ENCODE data around the gene ERCC1. TPM values are rescaled to one million over a fixed set of nuclear protein-coding genes. Genes with fewer than 3 reads are reported as not detected.

ERCC1 gene
- total RNA-seq, 2 experiments from 2014 or later, result 50.0 to 53.2 TPM

Other genes starting within 250 kb of the ERCC1 start
- 10 to 100 TPM; 19.8 to 22.9 TPM for gene TRAPPC6A, start 245.7 kb downstream of the ERCC1 start, total RNA-seq
- 10 to 100 TPM; 10.5 to 13.3 TPM for gene BLOC1S3, start 245.1 kb downstream of the ERCC1 start, total RNA-seq
- not detected for gene EXOC3L2, start 178.5 kb downstream of the ERCC1 start, total RNA-seq
- 10 to 100 TPM; 12.6 to 14.9 TPM for gene MARK4, start 172.6 kb downstream of the ERCC1 start, total RNA-seq
- gene CKM, start 101.0 kb downstream of the ERCC1 start, total RNA-seq, result not detected
- not detected for gene KLC3, start 83.2 kb downstream of the ERCC1 start, total RNA-seq
- gene ERCC2, start 53.3 kb downstream of the ERCC1 start, total RNA-seq, result 10 to 100 TPM; 25.5 to 29.1 TPM
- 1 to 10 TPM; 3.6 to 4.7 TPM for gene PPP1R13L, start 18.8 kb downstream of the ERCC1 start, total RNA-seq
- 10 to 100 TPM; 27.0 to 27.1 TPM for gene POLR1G, start 17.3 kb downstream of the ERCC1 start, total RNA-seq
- gene FOSB, start 44.1 kb upstream of the ERCC1 start, total RNA-seq, result 10 to 100 TPM in 1 of 2 experiments, 1 to 10 TPM in 1; 9.7 to 10.5 TPM
- 1 to 10 TPM; 1.3 to 1.8 TPM for gene RTN2, start 73.1 kb upstream of the ERCC1 start, total RNA-seq
- gene PPM1N, start 74.5 kb upstream of the ERCC1 start, total RNA-seq, result 1 to 10 TPM; 1.4 to 1.9 TPM
- gene VASP, start 83.6 kb upstream of the ERCC1 start, total RNA-seq, result 100 to 1,000 TPM; 133 to 134 TPM
- 10 to 100 TPM; 14.7 to 15.1 TPM for gene OPA3, start 160.9 kb upstream of the ERCC1 start, total RNA-seq
- gene GPR4, start 178.3 kb upstream of the ERCC1 start, total RNA-seq, result not detected
- 10 to 100 TPM; 94.4 to 98.8 TPM for gene EML2, start 215.5 kb upstream of the ERCC1 start, total RNA-seq
- gene GIPR, start 244.3 kb upstream of the ERCC1 start, total RNA-seq, result 1 to 10 TPM; 1.4 to 1.7 TPM

Measured in activated naive CD8-positive, alpha-beta T cell treated with anti-CD3 and anti-CD28 coated beads for 36 hours (primary cell).